ENCODE measurements around the gene RD3L.
"Not testable (repeated sequence)": the region's sequence is repeated elsewhere in the genome, so short reads cannot be mapped to it uniquely, and the experiment has no call there.

RD3L gene

GRCh38 chr14:103941973-103942736 is at the start of gene RD3L:
Gene RD3L (minus strand): TSS chr14:103942529. CDS start chr14:103941695, 834 bp downstream.
- DNase-seq (ENCODE audit: low read depth in 2 of 2): no peak

GRCh38 chr14:103989964-103990363 is 47.6 kb upstream of the RD3L start:
- no peak for DNase-seq (ENCODE audit: low read depth in 2 of 2)

GRCh38 chr14:103989034-103989433 is 46.7 kb upstream of the RD3L start:
- DNase-seq (ENCODE audit: low read depth in 2 of 2): no peak

- no peak for DNase-seq (ENCODE audit: low read depth in 2 of 2)
Measured at GRCh38 chr14:103984196-103984595, 41.9 kb upstream of the RD3L start.

DNA sequence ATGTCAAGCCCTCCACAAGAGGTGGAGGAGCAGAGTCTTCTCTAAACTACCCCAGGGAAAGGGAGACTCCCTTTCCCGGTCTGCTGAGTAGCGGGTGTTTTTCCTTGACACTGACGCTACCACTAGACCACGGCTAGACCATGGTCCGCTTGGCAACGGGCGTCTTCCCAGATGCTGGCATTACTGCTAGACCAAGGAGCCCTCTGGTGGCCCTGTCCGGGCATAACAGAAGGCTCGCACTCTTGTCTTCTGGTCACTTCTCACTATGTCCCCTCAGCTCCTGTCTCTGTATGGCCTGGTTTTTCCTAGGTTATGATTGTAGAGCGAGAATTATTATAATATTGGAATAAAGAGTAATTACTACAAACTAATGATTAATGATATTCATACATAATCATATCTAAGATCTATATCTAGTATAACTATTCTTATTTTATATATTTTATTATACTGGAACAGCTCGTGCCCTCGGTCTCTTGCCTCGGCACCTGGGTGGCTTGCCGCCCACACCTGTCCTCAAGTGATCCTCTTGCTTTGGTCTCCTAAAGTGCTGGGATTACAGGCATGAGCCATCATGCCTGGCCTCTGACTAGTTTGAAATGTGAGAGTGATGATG is 38.4 kb upstream of the RD3L start:
- not testable (repeated sequence) for DNase-seq (ENCODE audit: low read depth in 2 of 2)

DNA sequence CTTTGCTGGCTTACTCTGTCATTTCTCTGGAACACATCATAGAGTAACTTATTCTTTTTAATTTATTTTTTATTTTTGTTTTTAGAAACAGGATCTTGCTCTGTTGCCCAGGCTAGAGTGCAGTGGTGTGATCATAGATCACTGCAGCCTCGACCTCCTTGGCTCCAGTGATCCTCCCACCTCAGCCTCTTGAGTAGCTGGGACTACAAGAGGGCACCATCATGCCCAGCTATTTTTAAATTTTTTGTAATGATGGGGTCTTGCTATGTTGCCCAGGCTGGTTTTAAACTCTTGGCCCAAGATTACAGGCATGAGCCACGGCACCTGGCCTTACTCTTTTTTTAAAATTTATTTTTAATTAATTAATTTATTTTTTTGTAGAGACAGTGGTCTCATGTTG is 32.2 kb upstream of the RD3L start:
- no peak for DNase-seq (ENCODE audit: low read depth in 2 of 2)

- no peak for DNase-seq (ENCODE audit: low read depth in 2 of 2)
Measured at GRCh38 chr14:103973354-103973753, 31.0 kb upstream of the RD3L start.

DNA sequence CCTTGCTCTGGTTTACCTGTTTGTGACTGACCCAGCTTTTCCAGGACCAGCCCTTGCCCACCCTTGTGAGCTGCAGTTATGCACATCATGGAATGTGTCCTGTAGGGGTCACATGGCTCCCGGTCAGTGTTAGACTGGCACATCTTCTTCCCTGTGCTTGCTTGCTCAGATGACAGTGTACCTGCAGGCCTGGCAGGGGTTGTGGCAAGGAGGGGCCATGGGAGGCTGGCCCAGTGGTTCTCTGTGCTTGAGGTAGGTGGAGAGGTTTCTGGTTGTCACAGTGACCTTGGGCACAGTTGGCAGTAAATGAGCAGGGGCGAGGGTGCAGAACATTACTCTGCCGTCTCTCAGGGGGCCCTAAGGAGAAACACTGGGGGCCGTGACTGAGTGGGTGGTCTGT is 27.6 kb upstream of the RD3L start:
- no peak for DNase-seq (ENCODE audit: low read depth in 2 of 2)

GRCh38 chr14:103966631-103967030 is 24.3 kb upstream of the RD3L start:
- no peak for DNase-seq (ENCODE audit: low read depth in 2 of 2)

DNA sequence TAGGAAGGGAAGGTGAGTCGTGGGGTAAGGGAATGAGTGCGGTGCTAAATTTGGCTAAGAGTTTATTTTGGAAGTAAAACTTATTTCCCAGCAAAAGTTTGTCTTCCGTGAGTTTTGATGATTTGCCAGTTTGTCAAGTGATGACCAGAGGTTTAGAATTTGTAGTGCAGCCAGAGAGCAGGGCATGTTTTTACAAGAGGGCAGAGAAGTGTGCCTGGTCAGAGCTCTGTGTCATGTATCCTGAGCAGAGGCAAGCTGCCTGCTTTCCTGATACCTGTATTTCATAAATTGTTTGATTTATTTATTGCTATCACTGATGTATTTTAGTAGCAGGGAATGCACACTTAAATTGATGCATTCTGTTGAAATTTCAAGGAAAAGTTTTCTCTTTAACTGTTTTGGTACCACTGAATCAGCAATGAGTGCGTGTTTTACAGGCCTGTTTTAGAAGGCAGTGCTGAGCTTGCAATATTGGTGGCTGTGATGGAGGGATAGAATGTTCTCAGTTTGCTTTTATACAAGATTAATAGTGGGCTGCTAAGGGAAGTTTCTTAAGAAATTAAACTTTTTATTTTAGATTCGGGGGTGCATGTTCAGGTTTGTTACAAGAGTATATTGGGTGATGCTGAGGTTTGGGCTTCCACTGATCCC is 19.7 kb upstream of the RD3L start:
- no peak for DNase-seq (ENCODE audit: low read depth in 2 of 2)

- no peak for DNase-seq (ENCODE audit: low read depth in 2 of 2)
Measured at GRCh38 chr14:103960457-103961055, 18.2 kb upstream of the RD3L start.

- no peak for DNase-seq (ENCODE audit: low read depth in 2 of 2)
Measured at GRCh38 chr14:103949131-103949790, 6.9 kb upstream of the RD3L start.

- no peak for DNase-seq (ENCODE audit: low read depth in 2 of 2)
Measured at GRCh38 chr14:103948442-103948841, 6.1 kb upstream of the RD3L start.

- DNase-seq (ENCODE audit: low read depth in 2 of 2): no peak
Measured at GRCh38 chr14:103946975-103947374, 4.6 kb upstream of the RD3L start.

DNA sequence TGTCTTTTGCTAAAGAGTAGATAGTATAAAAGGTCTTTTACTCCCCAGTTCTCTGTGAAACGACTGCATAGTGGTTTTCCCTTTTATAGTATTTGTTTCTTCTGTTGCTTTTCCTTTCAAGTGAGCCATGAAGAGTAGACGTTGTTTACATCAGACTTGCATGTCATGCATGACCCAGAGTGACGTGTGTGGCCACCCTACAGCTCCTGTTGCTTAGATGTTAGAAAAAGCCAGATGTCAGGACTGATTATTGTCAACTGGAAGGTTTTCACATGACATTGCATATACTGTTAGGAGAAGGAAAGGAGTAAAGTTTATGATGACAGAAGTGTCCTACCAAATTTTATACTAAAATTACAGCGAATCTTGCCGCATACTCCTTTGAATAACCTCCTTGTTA is 1.3 kb upstream of the RD3L start:
- DNase-seq (ENCODE audit: low read depth in 2 of 2): no peak

GRCh38 chr14:103941462-103941861 is 867 bp downstream of the RD3L start:
- no peak for DNase-seq (ENCODE audit: low read depth in 2 of 2)

DNA sequence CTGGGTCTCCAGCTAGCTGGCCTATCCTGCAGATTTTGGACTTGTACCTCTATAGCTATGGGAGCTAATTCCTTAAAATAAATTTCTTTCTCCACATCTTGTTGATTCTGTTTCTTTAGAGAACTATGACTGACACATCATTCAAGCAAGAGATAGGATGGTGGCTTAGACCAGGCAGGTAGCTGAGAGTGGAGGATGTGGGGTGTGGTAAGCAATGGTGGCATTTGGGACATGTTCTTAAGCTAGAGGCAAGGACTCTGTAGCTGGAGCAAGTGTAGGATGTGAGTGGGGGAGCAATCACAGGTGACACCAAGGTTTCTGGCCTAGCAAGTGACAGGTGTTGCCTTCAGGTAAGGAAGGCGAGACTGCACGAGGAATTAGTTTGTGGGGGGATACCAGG is 7.2 kb downstream of the RD3L start:
- DNase-seq (ENCODE audit: low read depth in 2 of 2): no peak

DNA sequence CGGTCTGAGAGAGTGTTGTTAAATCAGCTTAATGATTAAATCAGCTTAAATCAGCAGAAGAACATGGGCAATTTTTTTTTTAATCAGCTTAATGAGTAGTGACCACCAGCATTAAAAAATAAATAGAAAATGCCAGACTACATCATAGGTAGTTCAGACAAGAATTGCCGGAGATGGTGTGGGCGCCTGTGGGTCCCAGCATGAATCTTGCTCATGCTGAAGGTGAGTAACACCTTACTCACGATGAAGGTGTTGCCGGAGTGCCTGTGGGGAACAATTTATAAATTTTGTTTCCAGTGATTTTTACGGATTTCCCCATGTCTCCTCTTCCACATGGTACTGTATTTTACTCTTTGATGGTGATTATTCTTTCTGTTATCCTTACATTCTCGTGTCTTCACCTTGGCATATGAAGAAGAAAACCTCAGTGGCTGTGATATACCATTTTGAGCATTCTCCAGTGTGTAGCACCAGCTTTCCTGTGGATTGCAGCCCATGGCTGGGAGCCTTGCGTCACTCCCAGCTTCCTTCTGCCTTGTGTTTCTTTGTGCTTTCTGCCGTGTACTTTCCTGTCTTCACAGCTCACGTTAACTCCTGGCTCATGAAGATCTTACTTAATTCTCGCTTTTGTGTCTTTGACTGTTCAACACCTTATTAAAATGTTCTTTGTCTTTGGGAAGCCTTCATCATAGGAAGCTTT is 9.4 kb downstream of the RD3L start:
- no peak for DNase-seq (ENCODE audit: low read depth in 2 of 2)

DNA sequence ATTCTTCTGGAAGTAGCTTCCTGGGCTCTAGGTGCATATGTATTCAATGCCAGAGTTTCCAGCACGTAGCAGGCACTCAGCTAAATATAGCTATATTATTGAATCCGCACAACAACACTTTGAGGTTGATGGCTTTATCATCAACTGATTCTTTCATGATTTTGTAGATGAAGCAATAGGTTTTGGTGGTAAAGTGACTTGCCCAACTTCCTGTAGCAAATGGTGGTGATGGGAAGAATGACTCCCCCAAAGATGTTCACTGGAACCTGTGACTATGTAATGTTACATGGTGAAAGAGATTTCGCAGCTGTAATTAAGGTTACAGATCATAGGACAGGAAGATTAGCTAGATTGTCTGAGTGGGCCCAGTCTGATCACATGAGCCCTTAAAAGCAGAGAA is 10.9 kb downstream of the RD3L start:
- no peak for DNase-seq (ENCODE audit: low read depth in 2 of 2)

DNA sequence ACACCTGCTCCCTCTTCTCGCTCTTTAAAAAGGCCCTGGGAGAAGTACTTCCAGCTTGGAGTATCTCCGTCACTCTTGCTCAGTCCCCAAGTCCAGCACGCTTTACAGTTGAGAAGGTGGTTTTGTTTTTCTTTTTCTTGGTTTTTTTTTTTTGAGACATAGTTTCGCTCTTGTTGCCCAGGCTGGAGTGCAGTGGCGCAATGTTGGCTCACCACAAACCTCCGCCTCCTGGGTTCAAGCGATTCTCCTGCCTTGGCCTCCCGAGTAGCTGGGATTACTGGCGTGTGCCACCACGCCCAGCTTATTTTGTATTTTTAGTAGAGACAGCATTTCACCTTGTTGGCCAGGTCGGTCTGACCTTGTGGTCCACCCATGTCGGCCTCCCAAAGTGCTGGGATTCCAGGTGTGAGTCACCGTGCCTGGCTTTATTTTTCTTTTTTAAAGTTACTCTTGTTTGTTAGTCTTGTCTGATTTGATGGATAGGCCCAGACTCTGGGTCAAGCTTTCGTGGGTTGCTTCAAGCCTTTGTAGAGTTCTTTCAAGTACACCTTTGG is 12.2 kb downstream of the RD3L start:
- no peak for DNase-seq (ENCODE audit: low read depth in 2 of 2)

Measured in stimulated activated CD8-positive, alpha-beta memory T cell treated with anti-CD3 and anti-CD28 coated beads, Interleukin-15, amount 100 ng/mL, for 48 hours (primary cell).